ENCODE measurements around the gene TBKBP1. TPM values are rescaled to one million over a fixed set of nuclear protein-coding genes. Genes with fewer than 3 reads are reported as not detected.

Gene TBKBP1
- total and polyA plus RNA-seq, 4 donors, result 0.25 to 2.0 (median 1.5) TPM

- TF ChIP-seq JUND (IDR thresholded peaks at IDR 0.05), result no peak
- TF ChIP-seq FOXA1 (IDR thresholded peaks at IDR 0.05), result no peak
- no peak for TF ChIP-seq YY1 (IDR thresholded peaks at IDR 0.05)
- no peak for TF ChIP-seq ATF3 (IDR thresholded peaks at IDR 0.05)
- TF ChIP-seq RAD21 (IDR thresholded peaks at IDR 0.05), result no peak
- TF ChIP-seq REST (IDR thresholded peaks at IDR 0.05), result no peak
- no peak for TF ChIP-seq ZBTB33 (IDR thresholded peaks at IDR 0.05)
- TF ChIP-seq FOXA2 (IDR thresholded peaks at IDR 0.05), result no peak
- TF ChIP-seq RXRA (IDR thresholded peaks at IDR 0.05), result no peak
- no peak for TF ChIP-seq HNF4G (IDR thresholded peaks at IDR 0.05)
- no peak for TF ChIP-seq CTCF (IDR thresholded peaks at IDR 0.05; ENCODE audit: low read depth, low read length, missing input control)
- TF ChIP-seq TAF1 (conservative IDR thresholded peaks at IDR 0.05), result no peak
- TF ChIP-seq MAX (IDR thresholded peaks at IDR 0.05), result no peak
- no peak for TF ChIP-seq GABPA (IDR thresholded peaks at IDR 0.05 in 1 of 2, conservative IDR thresholded peaks at IDR 0.05 in 1 of 2)
- TF ChIP-seq EGR1 (IDR thresholded peaks at IDR 0.05; ENCODE audit: low read depth in 2 of 2), result no peak
- TF ChIP-seq SP1 (IDR thresholded peaks at IDR 0.05), result no peak
- no peak for TF ChIP-seq NR2F2 (IDR thresholded peaks at IDR 0.05)
- TF ChIP-seq HNF4A (conservative IDR thresholded peaks at IDR 0.05), result no peak
- H3K9me3 ChIP-seq (ENCODE audit: control insufficient read depth in 4 of 4, low read length in 3 of 4), result no peaks in the 10 kb centered on the region
- peaks cover 0 to 4% (median 0%) of the 10 kb centered on the region in 4 donors for H3K4me1 ChIP-seq (ENCODE audit: control insufficient read depth in 4 of 4, insufficient read depth in 4 of 4, low read length in 3 of 4)
- 70% methylated on average over 9 of the region's 9 CpGs for WGBS
- peaks cover 0 to 9% (median 6%) of the 10 kb centered on the region in 4 donors for H3K27me3 ChIP-seq (ENCODE audit: control insufficient read depth in 4 of 4, insufficient read depth in 4 of 4, low read length in 3 of 4)
- DNase-seq (ENCODE audit: low spot score), result no peak
- no peaks in the 10 kb centered on the region for H3K36me3 ChIP-seq (ENCODE audit: control insufficient read depth in 4 of 4, insufficient read depth in 3 of 4, low read depth in 1 of 4, low read length in 3 of 4)
- H3K27ac ChIP-seq (ENCODE audit: low read depth in 1 of 2, low read length in 2 of 2), result no peak overlapping the region
- H3K4me3 ChIP-seq (ENCODE audit: low read depth in 1 of 3, low read length in 3 of 3), result no peak overlapping the region
- H3K9ac ChIP-seq (ENCODE audit: low read depth in 1 of 2, low read length in 2 of 2), result no peak overlapping the region
Measured at GRCh38 chr17:47719411-47720152, 25.6 kb downstream of the TBKBP1 start.
